ENCODE data around the gene SELENOO.

DNA sequence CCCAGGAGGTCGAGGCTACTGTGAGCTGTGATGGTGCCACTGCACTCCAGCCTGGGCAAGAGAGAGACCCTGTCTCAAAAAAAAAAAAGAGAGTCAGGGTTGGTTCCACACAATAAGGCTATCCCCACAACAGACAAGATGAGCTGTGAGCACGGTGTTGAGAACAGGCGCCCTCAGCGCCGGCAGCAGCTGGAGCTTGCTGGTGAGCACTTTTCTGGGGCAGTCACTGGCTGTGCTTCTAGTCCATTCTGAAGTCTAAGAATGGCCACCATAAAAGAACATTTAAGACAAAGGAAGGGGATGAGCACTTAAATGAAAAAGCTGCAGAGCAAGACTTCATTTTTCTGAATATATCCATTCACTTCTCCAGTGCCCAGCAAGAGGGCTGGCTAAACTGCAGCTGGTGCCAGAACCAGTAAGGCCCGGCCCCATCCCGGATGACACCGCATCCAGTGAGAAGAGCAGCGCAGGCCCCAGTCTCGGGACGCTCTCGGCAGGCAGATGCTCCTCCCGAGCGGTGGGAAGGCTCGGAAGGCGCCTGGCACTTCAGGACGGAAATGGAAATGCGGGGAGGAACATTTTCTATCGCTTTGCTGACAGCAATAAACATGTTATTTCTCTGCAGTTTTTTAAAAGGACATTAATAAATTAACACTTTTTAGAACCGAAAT is 31.8 kb downstream of the SELENOO start:
- TF ChIP-seq KDM4B (CRISPR knock-in tag; IDR thresholded peaks at IDR 0.05) = no peak
- TF ChIP-seq, protein P1, sequence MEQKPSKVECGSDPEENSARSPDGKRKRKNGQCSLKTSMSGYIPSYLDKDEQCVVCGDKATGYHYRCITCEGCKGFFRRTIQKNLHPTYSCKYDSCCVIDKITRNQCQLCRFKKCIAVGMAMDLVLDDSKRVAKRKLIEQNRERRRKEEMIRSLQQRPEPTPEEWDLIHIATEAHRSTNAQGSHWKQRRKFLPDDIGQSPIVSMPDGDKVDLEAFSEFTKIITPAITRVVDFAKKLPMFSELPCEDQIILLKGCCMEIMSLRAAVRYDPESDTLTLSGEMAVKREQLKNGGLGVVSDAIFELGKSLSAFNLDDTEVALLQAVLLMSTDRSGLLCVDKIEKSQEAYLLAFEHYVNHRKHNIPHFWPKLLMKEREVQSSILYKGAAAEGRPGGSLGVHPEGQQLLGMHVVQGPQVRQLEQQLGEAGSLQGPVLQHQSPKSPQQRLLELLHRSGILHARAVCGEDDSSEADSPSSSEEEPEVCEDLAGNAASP (CRISPR knock-in tag; IDR thresholded peaks at IDR 0.05; ENCODE audit: borderline replicate concordance) = no peak
- TF ChIP-seq FOXA1 (IDR thresholded peaks at IDR 0.05) = no peak
- no peak for TF ChIP-seq FOXA1 (CRISPR knock-in tag; IDR thresholded peaks at IDR 0.05)
- TF ChIP-seq, protein P2, sequence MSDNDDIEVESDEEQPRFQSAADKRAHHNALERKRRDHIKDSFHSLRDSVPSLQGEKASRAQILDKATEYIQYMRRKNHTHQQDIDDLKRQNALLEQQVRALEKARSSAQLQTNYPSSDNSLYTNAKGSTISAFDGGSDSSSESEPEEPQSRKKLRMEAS (IDR thresholded peaks at IDR 0.05) = no peak
- TF ChIP-seq, protein P3, sequence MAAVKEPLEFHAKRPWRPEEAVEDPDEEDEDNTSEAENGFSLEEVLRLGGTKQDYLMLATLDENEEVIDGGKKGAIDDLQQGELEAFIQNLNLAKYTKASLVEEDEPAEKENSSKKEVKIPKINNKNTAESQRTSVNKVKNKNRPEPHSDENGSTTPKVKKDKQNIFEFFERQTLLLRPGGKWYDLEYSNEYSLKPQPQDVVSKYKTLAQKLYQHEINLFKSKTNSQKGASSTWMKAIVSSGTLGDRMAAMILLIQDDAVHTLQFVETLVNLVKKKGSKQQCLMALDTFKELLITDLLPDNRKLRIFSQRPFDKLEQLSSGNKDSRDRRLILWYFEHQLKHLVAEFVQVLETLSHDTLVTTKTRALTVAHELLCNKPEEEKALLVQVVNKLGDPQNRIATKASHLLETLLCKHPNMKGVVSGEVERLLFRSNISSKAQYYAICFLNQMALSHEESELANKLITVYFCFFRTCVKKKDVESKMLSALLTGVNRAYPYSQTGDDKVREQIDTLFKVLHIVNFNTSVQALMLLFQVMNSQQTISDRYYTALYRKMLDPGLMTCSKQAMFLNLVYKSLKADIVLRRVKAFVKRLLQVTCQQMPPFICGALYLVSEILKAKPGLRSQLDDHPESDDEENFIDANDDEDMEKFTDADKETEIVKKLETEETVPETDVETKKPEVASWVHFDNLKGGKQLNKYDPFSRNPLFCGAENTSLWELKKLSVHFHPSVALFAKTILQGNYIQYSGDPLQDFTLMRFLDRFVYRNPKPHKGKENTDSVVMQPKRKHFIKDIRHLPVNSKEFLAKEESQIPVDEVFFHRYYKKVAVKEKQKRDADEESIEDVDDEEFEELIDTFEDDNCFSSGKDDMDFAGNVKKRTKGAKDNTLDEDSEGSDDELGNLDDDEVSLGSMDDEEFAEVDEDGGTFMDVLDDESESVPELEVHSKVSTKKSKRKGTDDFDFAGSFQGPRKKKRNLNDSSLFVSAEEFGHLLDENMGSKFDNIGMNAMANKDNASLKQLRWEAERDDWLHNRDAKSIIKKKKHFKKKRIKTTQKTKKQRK (IDR thresholded peaks at IDR 0.05; ENCODE audit: low read length) = no peak
- no peak for TF ChIP-seq MAZ (IDR thresholded peaks at IDR 0.05; ENCODE audit: borderline replicate concordance, low read depth, low read length)
- TF ChIP-seq MAZ (CRISPR knock-in tag; IDR thresholded peaks at IDR 0.05; ENCODE audit: low read depth) = no peak
- TF ChIP-seq, protein P4, sequence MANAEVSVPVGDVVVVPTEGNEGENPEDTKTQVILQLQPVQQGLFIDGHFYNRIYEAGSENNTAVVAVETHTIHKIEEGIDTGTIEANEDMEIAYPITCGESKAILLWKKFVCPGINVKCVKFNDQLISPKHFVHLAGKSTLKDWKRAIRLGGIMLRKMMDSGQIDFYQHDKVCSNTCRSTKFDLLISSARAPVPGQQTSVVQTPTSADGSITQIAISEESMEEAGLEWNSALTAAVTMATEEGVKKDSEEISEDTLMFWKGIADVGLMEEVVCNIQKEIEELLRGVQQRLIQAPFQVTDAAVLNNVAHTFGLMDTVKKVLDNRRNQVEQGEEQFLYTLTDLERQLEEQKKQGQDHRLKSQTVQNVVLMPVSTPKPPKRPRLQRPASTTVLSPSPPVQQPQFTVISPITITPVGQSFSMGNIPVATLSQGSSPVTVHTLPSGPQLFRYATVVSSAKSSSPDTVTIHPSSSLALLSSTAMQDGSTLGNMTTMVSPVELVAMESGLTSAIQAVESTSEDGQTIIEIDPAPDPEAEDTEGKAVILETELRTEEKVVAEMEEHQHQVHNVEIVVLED (CRISPR knock-in tag; IDR thresholded peaks at IDR 0.05; ENCODE audit: borderline replicate concordance) = no peak
- no peak for TF ChIP-seq U2AF1 (optimal IDR thresholded peaks at IDR 0.05; ENCODE audit: low read depth, low read length)
- TF ChIP-seq, protein P5, sequence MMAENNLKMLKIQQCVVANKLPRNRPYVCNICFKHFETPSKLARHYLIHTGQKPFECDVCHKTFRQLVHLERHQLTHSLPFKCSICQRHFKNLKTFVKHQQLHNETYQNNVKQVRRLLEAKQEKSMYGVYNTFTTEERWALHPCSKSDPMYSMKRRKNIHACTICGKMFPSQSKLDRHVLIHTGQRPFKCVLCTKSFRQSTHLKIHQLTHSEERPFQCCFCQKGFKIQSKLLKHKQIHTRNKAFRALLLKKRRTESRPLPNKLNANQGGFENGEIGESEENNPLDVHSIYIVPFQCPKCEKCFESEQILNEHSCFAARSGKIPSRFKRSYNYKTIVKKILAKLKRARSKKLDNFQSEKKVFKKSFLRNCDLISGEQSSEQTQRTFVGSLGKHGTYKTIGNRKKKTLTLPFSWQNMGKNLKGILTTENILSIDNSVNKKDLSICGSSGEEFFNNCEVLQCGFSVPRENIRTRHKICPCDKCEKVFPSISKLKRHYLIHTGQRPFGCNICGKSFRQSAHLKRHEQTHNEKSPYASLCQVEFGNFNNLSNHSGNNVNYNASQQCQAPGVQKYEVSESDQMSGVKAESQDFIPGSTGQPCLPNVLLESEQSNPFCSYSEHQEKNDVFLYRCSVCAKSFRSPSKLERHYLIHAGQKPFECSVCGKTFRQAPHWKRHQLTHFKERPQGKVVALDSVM (CRISPR knock-in tag; IDR thresholded peaks at IDR 0.05) = no peak
- TF ChIP-seq, protein P6, sequence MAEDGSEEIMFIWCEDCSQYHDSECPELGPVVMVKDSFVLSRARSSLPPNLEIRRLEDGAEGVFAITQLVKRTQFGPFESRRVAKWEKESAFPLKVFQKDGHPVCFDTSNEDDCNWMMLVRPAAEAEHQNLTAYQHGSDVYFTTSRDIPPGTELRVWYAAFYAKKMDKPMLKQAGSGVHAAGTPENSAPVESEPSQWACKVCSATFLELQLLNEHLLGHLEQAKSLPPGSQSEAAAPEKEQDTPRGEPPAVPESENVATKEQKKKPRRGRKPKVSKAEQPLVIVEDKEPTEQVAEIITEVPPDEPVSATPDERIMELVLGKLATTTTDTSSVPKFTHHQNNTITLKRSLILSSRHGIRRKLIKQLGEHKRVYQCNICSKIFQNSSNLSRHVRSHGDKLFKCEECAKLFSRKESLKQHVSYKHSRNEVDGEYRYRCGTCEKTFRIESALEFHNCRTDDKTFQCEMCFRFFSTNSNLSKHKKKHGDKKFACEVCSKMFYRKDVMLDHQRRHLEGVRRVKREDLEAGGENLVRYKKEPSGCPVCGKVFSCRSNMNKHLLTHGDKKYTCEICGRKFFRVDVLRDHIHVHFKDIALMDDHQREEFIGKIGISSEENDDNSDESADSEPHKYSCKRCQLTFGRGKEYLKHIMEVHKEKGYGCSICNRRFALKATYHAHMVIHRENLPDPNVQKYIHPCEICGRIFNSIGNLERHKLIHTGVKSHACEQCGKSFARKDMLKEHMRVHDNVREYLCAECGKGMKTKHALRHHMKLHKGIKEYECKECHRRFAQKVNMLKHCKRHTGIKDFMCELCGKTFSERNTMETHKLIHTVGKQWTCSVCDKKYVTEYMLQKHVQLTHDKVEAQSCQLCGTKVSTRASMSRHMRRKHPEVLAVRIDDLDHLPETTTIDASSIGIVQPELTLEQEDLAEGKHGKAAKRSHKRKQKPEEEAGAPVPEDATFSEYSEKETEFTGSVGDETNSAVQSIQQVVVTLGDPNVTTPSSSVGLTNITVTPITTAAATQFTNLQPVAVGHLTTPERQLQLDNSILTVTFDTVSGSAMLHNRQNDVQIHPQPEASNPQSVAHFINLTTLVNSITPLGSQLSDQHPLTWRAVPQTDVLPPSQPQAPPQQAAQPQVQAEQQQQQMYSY (CRISPR knock-in tag; IDR thresholded peaks at IDR 0.05) = no peak
- TF ChIP-seq, protein P7, sequence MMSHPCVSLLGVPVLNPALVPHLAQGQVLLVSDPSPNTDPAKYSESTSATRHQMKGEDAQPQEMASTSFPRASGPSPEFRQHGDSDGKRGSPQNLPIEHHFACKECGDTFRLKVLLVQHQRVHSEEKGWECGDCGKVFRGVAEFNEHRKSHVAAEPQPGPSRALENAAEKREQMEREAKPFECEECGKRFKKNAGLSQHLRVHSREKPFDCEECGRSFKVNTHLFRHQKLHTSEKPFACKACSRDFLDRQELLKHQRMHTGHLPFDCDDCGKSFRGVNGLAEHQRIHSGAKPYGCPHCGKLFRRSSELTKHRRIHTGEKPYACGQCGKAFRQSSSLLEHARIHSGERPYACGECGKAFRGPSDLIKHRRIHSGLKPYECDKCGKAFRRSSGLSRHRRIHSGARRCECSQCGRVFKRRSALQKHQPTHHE (CRISPR knock-in tag; IDR thresholded peaks at IDR 0.05; ENCODE audit: borderline replicate concordance) = no peak

Data from HepG2 (cell line).